ENCODE measurements around the gene NKX1-2. TPM values are rescaled to one million over a fixed set of nuclear protein-coding genes. Genes with fewer than 3 reads are reported as not detected.

The NKX1-2 gene
- total RNA-seq, 2 experiments from 2014 or later: not detected

GRCh38 chr10:124465003-124465776 is 15.4 kb upstream of the NKX1-2 start:
- Histone ChIP-seq H2AFZ (ENCODE audit: low read length) (peak overlapping the region; percentile 60; the same call in 1 of the 2 replicates), H3K9me3 (ENCODE audit: low read length) (no peaks in the 10 kb centered on the region), H3K9me2 (ENCODE audit: insufficient read depth, low read length) (no peaks in the 10 kb centered on the region), H3K27ac (ENCODE audit: low read depth, low read length, poor library complexity, severe bottlenecking) (peak overlapping the region; percentile 52), H3K4me3 (ENCODE audit: low read depth, low read length, poor library complexity, severe bottlenecking) (peak overlapping the region; percentile 43), H4K20me1 (ENCODE audit: insufficient read depth, low read length) (no peaks in the 10 kb centered on the region), H3K36me3 (ENCODE audit: insufficient read depth, low read length) (no peaks in the 10 kb centered on the region), H3K4me1 (ENCODE audit: insufficient read depth, low read length, poor library complexity, severe bottlenecking) (peaks cover 41% of the 10 kb centered on the region), H3K79me2 (ENCODE audit: insufficient read depth, low read depth, low read length) (peaks cover 9% of the 10 kb centered on the region; the same call in 1 of the 2 replicates), H3K4me2 (ENCODE audit: low read length) (peak overlapping the region; percentile 69)
- intact Hi-C loops (cut with micrococcal nuclease; ENCODE audit: unreplicated experiment): no loop called here
- peak; percentile 74 for DNase-seq (ENCODE audit: low spot score)
- ChIA-PET POLR2A (interaction anchor here (0.6 to 1.2 kb wide), 3 partner anchors 35 to 254 kb away, joined by 3 to 5 read pairs (median 4); no protein-coding TSS in a partner anchor), CTCF (ENCODE audit: unreplicated experiment) (interaction anchor here (0.6 kb wide), 1 partner anchor 37 kb away, joined by 3 read pairs; no protein-coding TSS in a partner anchor)
- BruUV-seq (replicated peaks): no TSS peak
- TF ChIP-seq EZH2phosphoT487 (IDR thresholded peaks at IDR 0.05; ENCODE audit: borderline replicate concordance, low read depth, low read length) (no peak), CTCF (conservative IDR thresholded peaks at IDR 0.05; ENCODE audit: low read length) (no peak)

- H3K36me3 ChIP-seq (ENCODE audit: insufficient read depth, low read length): no peaks in the 10 kb centered on the region
- H3K4me2 ChIP-seq (ENCODE audit: low read length): peak overlapping the region; percentile 69
- H3K27ac ChIP-seq (ENCODE audit: low read depth, low read length, poor library complexity, severe bottlenecking): peak overlapping the region; percentile 52
- H3K79me2 ChIP-seq (ENCODE audit: insufficient read depth, low read depth, low read length): peaks cover 9% of the 10 kb centered on the region; the same call in 1 of the 2 replicates
- CTCF ChIA-PET (ENCODE audit: unreplicated experiment): no interaction called here
- BruUV-seq (replicated peaks): no TSS peak
- H3K4me1 ChIP-seq (ENCODE audit: insufficient read depth, low read length, poor library complexity, severe bottlenecking): peaks cover 41% of the 10 kb centered on the region
- POLR2A ChIA-PET: interaction anchor here (1.0 kb wide), 1 partner anchor 255 kb away, joined by 3 read pairs; no protein-coding TSS in a partner anchor
- H4K20me1 ChIP-seq (ENCODE audit: insufficient read depth, low read length): no peaks in the 10 kb centered on the region
- TF ChIP-seq EZH2phosphoT487 (IDR thresholded peaks at IDR 0.05; ENCODE audit: borderline replicate concordance, low read depth, low read length) (no peak), CTCF (conservative IDR thresholded peaks at IDR 0.05; ENCODE audit: low read length) (0 out of 2 replicates have a peak, but pooled peaks have one; percentile 7)
- H3K9me2 ChIP-seq (ENCODE audit: insufficient read depth, low read length): no peaks in the 10 kb centered on the region
- DNase-seq (ENCODE audit: low spot score): no peak
- intact Hi-C loops (cut with micrococcal nuclease; ENCODE audit: unreplicated experiment): loop anchor here (5.0 kb wide), 1 partner anchor 278 kb away; the partner anchor contains the start of gene FAM53B
- H2AFZ ChIP-seq (ENCODE audit: low read length): peak overlapping the region; percentile 60; the same call in 1 of the 2 replicates
- H3K9me3 ChIP-seq (ENCODE audit: low read length): no peaks in the 10 kb centered on the region
- H3K4me3 ChIP-seq (ENCODE audit: low read depth, low read length, poor library complexity, severe bottlenecking): peak overlapping the region; percentile 43
These were observed 14.5 kb upstream of the NKX1-2 start for GRCh38 chr10:124464028-124464965.

Measured in OCI-LY7 (cell line).